Parathyroid adenoma (tissue), 2 donors: Measurements from ENCODE around the gene CDC27.
"Not testable (repeated sequence)": the region's sequence is repeated elsewhere in the genome, so short reads cannot be mapped to it uniquely, and the experiment has no call there.

Experiments
- H2AFZ ChIP-seq: fragments of 300-600 bp; sonication (generic); one replicate; pipeline ENCODE4 v1.7.0; 2017; ENCODE audit warnings: antibody characterized with exemption, mild to moderate bottlenecking
- H3K27ac ChIP-seq: fragments of 300-600 bp; sonication (generic); one replicate; pipeline ENCODE4 v1.7.0; 2017
- H3K27me3 ChIP-seq: fragments of 300-600 bp; sonication (generic); one replicate; pipeline ENCODE4 v1.7.0; 2017; ENCODE audit warnings: low read length; ENCODE audit not compliant: control insufficient read depth, insufficient read depth
- H3K36me3 ChIP-seq: fragments of 300-600 bp; sonication (generic); one replicate; pipeline ENCODE4 v1.7.0; 2017; ENCODE audit warnings: low read length; ENCODE audit not compliant: control insufficient read depth, insufficient read depth
- H3K4me1 ChIP-seq: fragments of 300-600 bp; sonication (generic); one replicate; pipeline ENCODE4 v1.7.0; 2017; ENCODE audit warnings: control low read depth
- H3K4me2 ChIP-seq: fragments of 300-600 bp; sonication (generic); one replicate; pipeline ENCODE4 v1.7.0; 2017; ENCODE audit warnings: low read length
- H3K4me3 ChIP-seq: fragments of 300-600 bp; sonication (generic); one replicate; pipeline ENCODE4 v1.7.0; 2017; ENCODE audit warnings: low read depth, low read length
- H3K79me2 ChIP-seq: fragments of 300-600 bp; sonication (generic); one replicate; pipeline ENCODE4 v1.7.0; 2017; ENCODE audit warnings: control low read depth
- H3K9ac ChIP-seq: fragments of 300-600 bp; sonication (generic); one replicate; pipeline ENCODE4 v1.7.0; 2017; ENCODE audit warnings: mild to moderate bottlenecking
- H3K9me3 ChIP-seq: fragments of 300-600 bp; sonication (generic); one replicate; pipeline ENCODE4 v1.7.0; 2017; ENCODE audit warnings: low read length; ENCODE audit not compliant: control insufficient read depth
- CTCF ChIP-seq: fragments of 300-600 bp; sonication (generic); IDR thresholded peaks from one replicate; pipeline ENCODE4 v1.7.0; 2017; ENCODE audit warnings: antibody characterized with exemption, mild to moderate bottlenecking
- donor health status: primary hyperparathyroidism.

CDC27 gene

DNA sequence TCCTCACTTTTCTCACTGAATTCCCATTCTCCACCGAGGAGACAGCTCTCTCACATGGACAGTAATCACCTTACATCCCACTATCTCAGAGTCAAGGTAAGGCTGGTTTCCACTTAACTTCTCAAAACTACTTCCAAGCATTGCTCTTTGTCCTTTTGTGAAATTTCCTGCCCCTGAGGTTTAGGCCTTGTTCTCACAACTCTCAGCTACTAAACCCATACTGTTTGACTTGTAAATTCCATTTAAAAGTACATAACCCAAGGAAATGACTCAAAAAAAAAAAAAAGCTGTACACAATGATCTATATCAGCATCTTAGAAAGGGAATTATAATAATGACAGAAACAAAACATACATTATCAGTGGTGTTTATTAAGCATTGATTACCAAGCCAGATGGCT is 8.8 kb downstream of the CDC27 start:
- H3K4me1 ChIP-seq = no peaks in the 10 kb centered on the region
- no peak overlapping the region for H3K4me2 ChIP-seq
- no peak overlapping the region for H3K4me3 ChIP-seq
- no peaks in the 10 kb centered on the region for H3K9me3 ChIP-seq
- no peaks in the 10 kb centered on the region for H3K36me3 ChIP-seq
- no peak overlapping the region for H3K9ac ChIP-seq
- H3K27me3 ChIP-seq = no peaks in the 10 kb centered on the region
- H3K79me2 ChIP-seq = peaks cover 35% of the 10 kb centered on the region
- no peak for TF ChIP-seq CTCF
- no peak overlapping the region for H2AFZ ChIP-seq
- H3K27ac ChIP-seq = no peak overlapping the region

DNA sequence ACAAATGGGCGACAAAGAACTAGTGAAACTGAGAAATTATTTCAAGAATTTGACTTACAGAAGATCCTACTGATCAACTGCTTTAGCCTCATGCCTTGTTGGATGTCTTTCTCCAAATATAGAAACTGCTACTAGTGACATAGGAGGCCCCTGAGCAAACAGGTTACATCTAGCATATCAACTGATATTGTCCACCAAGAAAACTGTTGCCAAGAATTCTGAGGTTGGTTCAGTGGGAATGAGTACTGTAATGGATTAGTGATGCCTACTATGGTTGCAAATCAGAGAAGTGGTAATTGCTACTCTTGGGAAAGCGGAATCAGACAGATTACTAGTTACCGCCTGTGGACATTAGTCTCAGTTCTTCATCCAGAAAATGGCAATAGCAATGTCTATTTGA is 10.0 kb downstream of the CDC27 start:
- no peak overlapping the region for H2AFZ ChIP-seq
- no peak overlapping the region for H3K4me3 ChIP-seq
- TF ChIP-seq CTCF = no peak
- H3K9me3 ChIP-seq = no peaks in the 10 kb centered on the region
- H3K27me3 ChIP-seq = no peaks in the 10 kb centered on the region
- H3K9ac ChIP-seq = no peak overlapping the region
- no peaks in the 10 kb centered on the region for H3K4me1 ChIP-seq
- peaks cover 26% of the 10 kb centered on the region for H3K79me2 ChIP-seq
- no peak overlapping the region for H3K27ac ChIP-seq
- H3K4me2 ChIP-seq = no peak overlapping the region
- no peaks in the 10 kb centered on the region for H3K36me3 ChIP-seq

- no peak overlapping the region for H3K4me3 ChIP-seq
- no peak overlapping the region for H2AFZ ChIP-seq
- no peak overlapping the region for H3K4me2 ChIP-seq
- no peaks in the 10 kb centered on the region for H3K9me3 ChIP-seq
- TF ChIP-seq CTCF = no peak
- H3K9ac ChIP-seq = no peak overlapping the region
- H3K36me3 ChIP-seq = no peaks in the 10 kb centered on the region
- H3K4me1 ChIP-seq = no peaks in the 10 kb centered on the region
- H3K79me2 ChIP-seq = peaks cover 24% of the 10 kb centered on the region
- H3K27me3 ChIP-seq = no peaks in the 10 kb centered on the region
- H3K27ac ChIP-seq = no peak overlapping the region
Observed at GRCh38 chr17:47177261-47177660, 11.8 kb downstream of the CDC27 start.

- Histone ChIP-seq H3K9ac (no peak overlapping the region), H3K79me2 (peaks cover 22% of the 10 kb centered on the region), H3K36me3 (no peaks in the 10 kb centered on the region), H2AFZ (no peak overlapping the region), H3K9me3 (no peaks in the 10 kb centered on the region), H3K4me1 (no peaks in the 10 kb centered on the region), H3K27me3 (no peaks in the 10 kb centered on the region), H3K4me3 (no peak overlapping the region), H3K4me2 (no peak overlapping the region), H3K27ac (no peak overlapping the region)
- no peak for TF ChIP-seq CTCF
Observed at GRCh38 chr17:47176389-47176826, 12.7 kb downstream of the CDC27 start.

DNA sequence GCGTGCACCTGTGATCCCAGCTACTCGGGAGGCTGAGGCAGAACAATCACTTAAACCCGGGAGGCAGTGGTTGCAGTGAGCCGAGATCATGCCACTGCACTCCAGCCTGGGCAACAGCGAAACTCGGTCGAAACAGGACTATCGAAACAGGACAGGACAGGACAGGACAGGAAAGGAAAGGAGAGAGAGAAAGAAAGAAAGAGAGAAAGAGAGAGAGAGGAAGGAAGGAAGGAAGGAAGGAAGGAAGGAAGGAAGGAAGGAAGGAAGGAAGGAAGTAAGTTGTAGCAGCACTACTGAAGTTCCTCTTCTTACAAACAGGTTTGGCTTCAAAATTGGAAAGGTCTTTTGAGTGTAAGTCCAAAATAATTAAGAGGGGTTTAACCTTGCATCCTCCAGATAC is 14.3 kb downstream of the CDC27 start:
- not testable (repeated sequence) for H3K36me3 ChIP-seq, H3K27ac ChIP-seq

More for the DNA sequence above, 14.3 kb downstream of the CDC27 start:
- not testable (repeated sequence) for H3K9me3 ChIP-seq, H3K4me3 ChIP-seq, H3K9ac ChIP-seq, H3K4me1 ChIP-seq, H3K4me2 ChIP-seq, H3K27me3 ChIP-seq, H2AFZ ChIP-seq
- H3K79me2 ChIP-seq = peaks cover 19% of the 10 kb centered on the region
